NT2/D1 (cell line): Measurements from ENCODE around the gene HCFC1.

Experiments
- YY1 ChIP-seq: IDR thresholded peaks from 2 replicates; pipeline ENCODE4 v1.6.1; 2011; ENCODE audit not compliant: insufficient read length, insufficient read depth
- ZNF274 ChIP-seq: IDR thresholded peaks from 2 replicates; pipeline ENCODE4 v1.6.1; 2011; ENCODE audit warnings: mild to moderate bottlenecking, low read depth, low read length

GRCh38 chrX:153965406-153965805 lies 6.2 kb downstream of the HCFC1 start:
- TF ChIP-seq ZNF274: no peak
- no peak for TF ChIP-seq YY1
